Thoracic aorta (tissue), 2 donors: ENCODE data around the gene MAP6. TPM values are rescaled to one million over a fixed set of nuclear protein-coding genes. Genes with fewer than 3 reads are reported as not detected.
A peak's percentile ranks its signal among the peaks of the same experiment; 100 is the strongest.
"Not testable (repeated sequence)": the region's sequence is repeated elsewhere in the genome, so short reads cannot be mapped to it uniquely, and the experiment has no call there.

ENCODE experiments used
- ATAC-seq: fragments of 150-250 bp; one replicate; pipeline ENCODE4 v1.8.0; 2017; ENCODE audit warnings: low read depth; ENCODE audit not compliant: insufficient number of reproducible peaks, low FRiP score
- DNase-seq: peaks from one replicate; pipeline ENCODE4 v3.0.0-alpha.2; 2020; ENCODE audit warnings: low spot score
- H3K27ac ChIP-seq, 2 donors: fragments of 200-600 bp; sonication (generic); 1 replicate in 1 of 2; 2 replicates in 1 of 2; pipeline ENCODE4 v1.5.1; 2016; ENCODE audit warnings: mild to moderate bottlenecking in 2 of 2, moderate library complexity in 2 of 2
- H3K27me3 ChIP-seq: fragments of 200-600 bp; sonication (generic); replicated peaks from 2 replicates; pipeline ENCODE4 v1.6.0; 2016; ENCODE audit warnings: mild to moderate bottlenecking; ENCODE audit not compliant: insufficient read depth
- H3K36me3 ChIP-seq: fragments of 200-600 bp; sonication (generic); one replicate; pipeline ENCODE4 v1.5.1; 2016
- H3K4me1 ChIP-seq, 2 donors: fragments of 200-600 bp; sonication (generic); 1 replicate in 1 of 2; 2 replicates in 1 of 2; pipeline versions ENCODE4 v1.5.1 to v1.6.0; 2016; ENCODE audit warnings: low read depth in 2 of 2, mild to moderate bottlenecking in 1 of 2; ENCODE audit not compliant: control insufficient read depth in 1 of 2
- H3K4me3 ChIP-seq: fragments of 200-600 bp; sonication (generic); 2 replicates; pipeline ENCODE4 v1.5.1; 2016; ENCODE audit warnings: mild to moderate bottlenecking
- H3K9me3 ChIP-seq: fragments of 200-600 bp; sonication (generic); 2 replicates; pipeline ENCODE4 v1.5.1; 2016
- CTCF ChIP-seq: fragments of 200-600 bp; sonication (generic); IDR thresholded peaks from one replicate; pipeline ENCODE4 v1.5.1; 2019; ENCODE audit warnings: antibody characterized with exemption
- total RNA-seq, 2 donors: library from RNA; depleted of rRNA; stranded (reverse); fragments of >200 nt; gene quantifications; one replicate each; pipeline versions ENCODE4 v1.1.0 to v1.2.3, GENCODE V29; 2016

Gene MAP6
- total RNA-seq, 2 donors from 2014 or later = 15.6 to 16.4 TPM

- ATAC-seq = no peak
- H3K4me1 ChIP-seq = no peaks in the 10 kb centered on the region
- no peaks in the 10 kb centered on the region for H3K27me3 ChIP-seq
- H3K36me3 ChIP-seq = no peaks in the 10 kb centered on the region
- H3K4me3 ChIP-seq = no peak overlapping the region
- no peak overlapping the region for H3K27ac ChIP-seq
- H3K9me3 ChIP-seq = no peaks in the 10 kb centered on the region
- TF ChIP-seq CTCF = no peak
- no peak for DNase-seq
These were observed 78.9 kb downstream of the MAP6 start for GRCh38 chr11:75589933-75590332.

GRCh38 chr11:75589051-75589450 lies 79.8 kb downstream of the MAP6 start:
- no peaks in the 10 kb centered on the region for H3K36me3 ChIP-seq

GRCh38 chr11:75588051-75588481 lies 80.8 kb downstream of the MAP6 start:
- DNase-seq = no peak

More at GRCh38 chr11:75589051-75589450, 79.8 kb downstream of the MAP6 start:
- H3K9me3 ChIP-seq = no peaks in the 10 kb centered on the region
- ATAC-seq (no peak), DNase-seq (no peak)
- no peak overlapping the region for H3K4me3 ChIP-seq
- no peaks in the 10 kb centered on the region for H3K27me3 ChIP-seq
- TF ChIP-seq CTCF = no peak
- H3K4me1 ChIP-seq = peaks cover 3 to 4% of the 10 kb centered on the region in 2 donors
- no peak overlapping the region for H3K27ac ChIP-seq

GRCh38 chr11:75586395-75586794 lies 82.4 kb downstream of the MAP6 start:
- Histone ChIP-seq H3K4me3 (no peak overlapping the region), H3K9me3 (no peaks in the 10 kb centered on the region), H3K27me3 (no peaks in the 10 kb centered on the region), H3K27ac (no peak overlapping the region), H3K36me3 (no peaks in the 10 kb centered on the region), H3K4me1 (peaks cover 4 to 13% of the 10 kb centered on the region in 2 donors)
- ATAC-seq = no peak
- DNase-seq = no peak
- no peak for TF ChIP-seq CTCF

More at GRCh38 chr11:75588051-75588481, 80.8 kb downstream of the MAP6 start:
- H3K36me3 ChIP-seq = no peaks in the 10 kb centered on the region
- no peaks in the 10 kb centered on the region for H3K27me3 ChIP-seq
- H3K27ac ChIP-seq = no peak overlapping the region
- no peaks in the 10 kb centered on the region for H3K9me3 ChIP-seq
- H3K4me3 ChIP-seq = no peak overlapping the region
- no peak for TF ChIP-seq CTCF
- ATAC-seq = no peak
- H3K4me1 ChIP-seq = peaks cover 4 to 6% of the 10 kb centered on the region in 2 donors

GRCh38 chr11:75585293-75585670 lies 83.6 kb downstream of the MAP6 start:
- ATAC-seq (no peak), DNase-seq (no peak)
- Histone ChIP-seq H3K4me1 (peaks cover 4 to 13% of the 10 kb centered on the region in 2 donors), H3K4me3 (no peak overlapping the region), H3K27ac (peak overlapping the region; percentile 18 to 98), H3K36me3 (no peaks in the 10 kb centered on the region), H3K9me3 (no peaks in the 10 kb centered on the region), H3K27me3 (no peaks in the 10 kb centered on the region)
- no peak for TF ChIP-seq CTCF

- peak overlapping the region; percentile 18 to 98 for H3K27ac ChIP-seq
- not testable (repeated sequence) for ATAC-seq, H3K27me3 ChIP-seq, H3K9me3 ChIP-seq, DNase-seq, H3K36me3 ChIP-seq
- peaks cover 4 to 13% of the 10 kb centered on the region in 2 donors for H3K4me1 ChIP-seq
- H3K4me3 ChIP-seq = peak overlapping the region; percentile 97
These were observed 84.1 kb downstream of the MAP6 start for GRCh38 chr11:75584659-75585292.
